ENCODE results near the gene ATR. TPM values are rescaled to one million over a fixed set of nuclear protein-coding genes. Genes with fewer than 3 reads are reported as not detected.
"Not testable (repeated sequence)": the region's sequence is repeated elsewhere in the genome, so short reads cannot be mapped to it uniquely, and the experiment has no call there.

The ATR gene
- total and polyA plus RNA-seq, 2 of the 4 experiments (the other 2 are of a cell fraction) = 9.5 to 28.0 TPM

DNA sequence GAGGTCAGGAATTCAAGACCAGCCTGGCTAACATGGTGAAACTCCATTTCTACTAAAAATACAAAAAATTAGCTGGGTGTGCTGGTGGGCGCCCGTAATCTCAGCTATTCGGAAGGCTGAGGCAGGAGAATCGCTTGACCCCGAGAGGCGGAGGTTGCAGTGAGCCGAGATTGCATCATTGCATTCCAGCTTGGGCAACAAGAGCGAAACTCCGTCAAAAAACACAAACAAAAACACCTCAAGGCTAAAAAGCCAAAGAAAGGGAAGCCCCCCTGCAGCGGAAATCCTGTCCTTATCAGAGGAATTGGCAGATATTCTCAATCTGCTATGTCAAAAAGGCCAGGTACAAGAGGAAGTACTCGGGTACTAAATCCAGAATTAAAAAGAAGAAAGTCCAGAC lies 2.5 kb upstream of the ATR start:
- H2AK9ac ChIP-seq (replicated peaks; ENCODE audit: low read depth, low read length, poor library complexity); H2AFZ ChIP-seq (replicated peaks; ENCODE audit: low read length, poor library complexity); ATAC-seq (ENCODE audit: low read depth); H4K20me1 ChIP-seq (ENCODE audit: insufficient read depth, low read length); H3K9ac ChIP-seq (ENCODE audit: low read depth, low read length); in situ Hi-C loops (cut with MboI; ENCODE audit: low sequenced_read_pairs); dilution Hi-C loops (cut with HindIII; ENCODE audit: low sequenced_read_pairs, unreplicated experiment); H2AK5ac ChIP-seq (ENCODE audit: low read depth, low read length); H3K36me3 ChIP-seq (ENCODE audit: control insufficient read depth, insufficient read depth, low read length); H4K91ac ChIP-seq (ENCODE audit: insufficient read depth, low read depth, low read length); H3K4ac ChIP-seq (ENCODE audit: low read depth, low read length); H3K18ac ChIP-seq (ENCODE audit: low read depth, low read length); POLR2A ChIA-PET (ENCODE audit: unreplicated experiment); DNase-seq; H3K27me3 ChIP-seq (ENCODE audit: control insufficient read depth, insufficient read depth, low read length); H3K4me3 ChIP-seq (ENCODE audit: insufficient read depth, low read depth, low read length); BruUV-seq (replicated peaks); intact Hi-C loops (cut with micrococcal nuclease); H3K4me1 ChIP-seq (ENCODE audit: control insufficient read depth, insufficient read depth, low read length); H3K9me3 ChIP-seq (ENCODE audit: control insufficient read depth, insufficient read depth, low read length); H3K14ac ChIP-seq (replicated peaks; ENCODE audit: low read depth, low read length); H2BK15ac ChIP-seq (ENCODE audit: low read depth, low read length); H3K56ac ChIP-seq (ENCODE audit: extremely low read depth, insufficient read depth, low read length); H3K9me1 ChIP-seq (ENCODE audit: insufficient read depth, low read length); H3K4me2 ChIP-seq (ENCODE audit: low read depth, low read length); H3K27ac ChIP-seq (ENCODE audit: insufficient read depth, low read length); H2BK20ac ChIP-seq (ENCODE audit: low read depth, low read length); H3K23ac ChIP-seq (ENCODE audit: low read depth, low read length); H4K5ac ChIP-seq (ENCODE audit: low read depth, low read length); H4K8ac ChIP-seq (ENCODE audit: low read depth in 2 of 2, low read length in 2 of 2); H2BK5ac ChIP-seq (ENCODE audit: low read depth, low read length, poor library complexity, severe bottlenecking); H2BK120ac ChIP-seq (ENCODE audit: low read depth, low read length): not testable (repeated sequence)
- peaks cover 4 to 14% of the 10 kb centered on the region in 2 experiments; a peak in 2 of 4 replicates for H3K79me1 ChIP-seq (ENCODE audit: low read depth in 1 of 2, low read length in 2 of 2)
- CTCF ChIA-PET = interaction anchor here (0.5 kb wide), 1 partner anchor 234 kb away, joined by 3 read pairs; no protein-coding TSS in a partner anchor
- WGBS, 2 experiments (ENCODE audit: extremely low coverage in 2 of 2, insufficient read length in 1 of 2) = 50% methylated on average over 1 of the region's 11 CpGs; no CpG with 5 or more reads in 1 of the 2 experiments
